ENCODE measurements around the gene ZBTB43.

ZBTB43 gene

GRCh38 chr9:126790561-126790960, 14.3 kb upstream of the ZBTB43 start:
- TF ChIP-seq TCF12 (IDR thresholded peaks at IDR 0.05; ENCODE audit: low read depth) (no peak), NFIC (IDR thresholded peaks at IDR 0.05) (no peak), RAD21 (IDR thresholded peaks at IDR 0.05; ENCODE audit: low read depth) (no peak), CREB1 (IDR thresholded peaks at IDR 0.05; ENCODE audit: low read depth) (no peak), FOXM1 (IDR thresholded peaks at IDR 0.05; ENCODE audit: borderline replicate concordance, low read depth) (no peak), MAX (IDR thresholded peaks at IDR 0.05) (no peak), TAF1 (IDR thresholded peaks at IDR 0.05; ENCODE audit: low read depth) (no peak), CEBPB (IDR thresholded peaks at IDR 0.05) (no peak)

GRCh38 chr9:126791406-126792230, 13.2 kb upstream of the ZBTB43 start:
- TF ChIP-seq TEAD4 (IDR thresholded peaks at IDR 0.05), result peak; percentile 36; the same call in 1 of the 2 replicates
- no peak for TF ChIP-seq RAD21 (IDR thresholded peaks at IDR 0.05; ENCODE audit: low read depth)
- peak; percentile 28; the same call in 1 of the 2 replicates for TF ChIP-seq CEBPB (IDR thresholded peaks at IDR 0.05)
- no peak for TF ChIP-seq NFIC (IDR thresholded peaks at IDR 0.05)
- no peak for TF ChIP-seq TAF1 (IDR thresholded peaks at IDR 0.05; ENCODE audit: low read depth)
- peak; percentile 62 for TF ChIP-seq USF1 (IDR thresholded peaks at IDR 0.05)
- TF ChIP-seq FOXM1 (IDR thresholded peaks at IDR 0.05; ENCODE audit: borderline replicate concordance, low read depth), result no peak

- TF ChIP-seq EGR1 (IDR thresholded peaks at IDR 0.05) (no peak), TCF12 (IDR thresholded peaks at IDR 0.05; ENCODE audit: low read depth) (no peak), TAF1 (IDR thresholded peaks at IDR 0.05; ENCODE audit: low read depth) (no peak), REST (IDR thresholded peaks at IDR 0.05; ENCODE audit: low read depth) (no peak), CREB1 (IDR thresholded peaks at IDR 0.05; ENCODE audit: low read depth) (no peak), RAD21 (IDR thresholded peaks at IDR 0.05; ENCODE audit: low read depth) (no peak)
These were observed 11.0 kb upstream of the ZBTB43 start for GRCh38 chr9:126793686-126794417.

GRCh38 chr9:126794441-126794840, 10.4 kb upstream of the ZBTB43 start:
- TF ChIP-seq NFIC (IDR thresholded peaks at IDR 0.05) (no peak), EGR1 (IDR thresholded peaks at IDR 0.05) (no peak), CEBPB (IDR thresholded peaks at IDR 0.05) (no peak), CREB1 (IDR thresholded peaks at IDR 0.05; ENCODE audit: low read depth) (no peak), USF1 (IDR thresholded peaks at IDR 0.05) (no peak), TAF1 (IDR thresholded peaks at IDR 0.05; ENCODE audit: low read depth) (no peak), EP300 (IDR thresholded peaks at IDR 0.05; ENCODE audit: borderline replicate concordance) (no peak), TCF12 (IDR thresholded peaks at IDR 0.05; ENCODE audit: low read depth) (no peak)

GRCh38 chr9:126796758-126797157, 8.1 kb upstream of the ZBTB43 start:
- TF ChIP-seq USF1 (IDR thresholded peaks at IDR 0.05) (0 out of 2 replicates have a peak, but pooled peaks have one; percentile 48), CEBPB (IDR thresholded peaks at IDR 0.05) (no peak)

GRCh38 chr9:126797903-126798302, 6.9 kb upstream of the ZBTB43 start:
- TF ChIP-seq CREB1 (IDR thresholded peaks at IDR 0.05; ENCODE audit: low read depth), result no peak
- no peak for TF ChIP-seq FOXM1 (IDR thresholded peaks at IDR 0.05; ENCODE audit: borderline replicate concordance, low read depth)
- no peak for TF ChIP-seq EP300 (IDR thresholded peaks at IDR 0.05; ENCODE audit: borderline replicate concordance)
- no peak for TF ChIP-seq ZBTB7A (IDR thresholded peaks at IDR 0.05; ENCODE audit: low read depth)
- no peak for TF ChIP-seq NFIC (IDR thresholded peaks at IDR 0.05)
- no peak for TF ChIP-seq EGR1 (IDR thresholded peaks at IDR 0.05)
- no peak for TF ChIP-seq TEAD4 (IDR thresholded peaks at IDR 0.05)

- no peak for TF ChIP-seq TAF1 (IDR thresholded peaks at IDR 0.05; ENCODE audit: low read depth)
- TF ChIP-seq TCF12 (IDR thresholded peaks at IDR 0.05; ENCODE audit: low read depth), result no peak
- TF ChIP-seq ZBTB7A (IDR thresholded peaks at IDR 0.05; ENCODE audit: low read depth), result no peak
- TF ChIP-seq YY1 (IDR thresholded peaks at IDR 0.05; ENCODE audit: low read depth), result no peak
- TF ChIP-seq MAX (IDR thresholded peaks at IDR 0.05), result no peak
These were observed 5.8 kb upstream of the ZBTB43 start for GRCh38 chr9:126799034-126799433.
